ENCODE results near the gene PSMD6.

- no peak for TF ChIP-seq POLR2A (IDR thresholded peaks at IDR 0.05)
- no peak for TF ChIP-seq CTCF (IDR thresholded peaks at IDR 0.05)
- TF ChIP-seq POLR2AphosphoS5 (IDR thresholded peaks at IDR 0.05) = no peak
- no peak for TF ChIP-seq EP300 (IDR thresholded peaks at IDR 0.05)
Observed at GRCh38 chr3:63992516-63993209, 30.6 kb downstream of the PSMD6 start.
